ENCODE results near the gene ATF6.
A peak's percentile ranks its signal among the peaks of the same experiment; 100 is the strongest.

- no peak for TF ChIP-seq MXI1 (IDR thresholded peaks at IDR 0.05; ENCODE audit: borderline replicate concordance, low read depth, low read length)
- TF ChIP-seq, protein P1, sequence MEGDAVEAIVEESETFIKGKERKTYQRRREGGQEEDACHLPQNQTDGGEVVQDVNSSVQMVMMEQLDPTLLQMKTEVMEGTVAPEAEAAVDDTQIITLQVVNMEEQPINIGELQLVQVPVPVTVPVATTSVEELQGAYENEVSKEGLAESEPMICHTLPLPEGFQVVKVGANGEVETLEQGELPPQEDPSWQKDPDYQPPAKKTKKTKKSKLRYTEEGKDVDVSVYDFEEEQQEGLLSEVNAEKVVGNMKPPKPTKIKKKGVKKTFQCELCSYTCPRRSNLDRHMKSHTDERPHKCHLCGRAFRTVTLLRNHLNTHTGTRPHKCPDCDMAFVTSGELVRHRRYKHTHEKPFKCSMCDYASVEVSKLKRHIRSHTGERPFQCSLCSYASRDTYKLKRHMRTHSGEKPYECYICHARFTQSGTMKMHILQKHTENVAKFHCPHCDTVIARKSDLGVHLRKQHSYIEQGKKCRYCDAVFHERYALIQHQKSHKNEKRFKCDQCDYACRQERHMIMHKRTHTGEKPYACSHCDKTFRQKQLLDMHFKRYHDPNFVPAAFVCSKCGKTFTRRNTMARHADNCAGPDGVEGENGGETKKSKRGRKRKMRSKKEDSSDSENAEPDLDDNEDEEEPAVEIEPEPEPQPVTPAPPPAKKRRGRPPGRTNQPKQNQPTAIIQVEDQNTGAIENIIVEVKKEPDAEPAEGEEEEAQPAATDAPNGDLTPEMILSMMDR (conservative IDR thresholded peaks at IDR 0.05; ENCODE audit: low read depth, low read length): no peak
- no peak for TF ChIP-seq MAZ (IDR thresholded peaks at IDR 0.05; ENCODE audit: borderline replicate concordance, low read depth, low read length)
- no peak for TF ChIP-seq FOS (IDR thresholded peaks at IDR 0.05; ENCODE audit: low read depth, low read length)
- no peak for TF ChIP-seq SMC3 (IDR thresholded peaks at IDR 0.05; ENCODE audit: low read depth, low read length)
- TF ChIP-seq POLR2A (IDR thresholded peaks at IDR 0.05; ENCODE audit: low read depth, low read length): no peak
- TF ChIP-seq, protein P2, sequence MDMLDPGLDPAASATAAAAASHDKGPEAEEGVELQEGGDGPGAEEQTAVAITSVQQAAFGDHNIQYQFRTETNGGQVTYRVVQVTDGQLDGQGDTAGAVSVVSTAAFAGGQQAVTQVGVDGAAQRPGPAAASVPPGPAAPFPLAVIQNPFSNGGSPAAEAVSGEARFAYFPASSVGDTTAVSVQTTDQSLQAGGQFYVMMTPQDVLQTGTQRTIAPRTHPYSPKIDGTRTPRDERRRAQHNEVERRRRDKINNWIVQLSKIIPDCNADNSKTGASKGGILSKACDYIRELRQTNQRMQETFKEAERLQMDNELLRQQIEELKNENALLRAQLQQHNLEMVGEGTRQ (IDR thresholded peaks at IDR 0.05; ENCODE audit: low read depth, low read length): no peak
- no peak for TF ChIP-seq RFX5 (IDR thresholded peaks at IDR 0.05; ENCODE audit: low read depth, low read length)
- TF ChIP-seq MAFK (IDR thresholded peaks at IDR 0.05; ENCODE audit: low read depth, low read length): peak; percentile 78
- TF ChIP-seq RCOR1 (IDR thresholded peaks at IDR 0.05; ENCODE audit: insufficient replicate concordance, low read length): no peak
- no peak for TF ChIP-seq ELK1 (IDR thresholded peaks at IDR 0.05; ENCODE audit: borderline replicate concordance, low read depth, low read length)
- no peak for TF ChIP-seq CEBPB (IDR thresholded peaks at IDR 0.05; ENCODE audit: low read depth, low read length)
- TF ChIP-seq RAD21 (IDR thresholded peaks at IDR 0.05; ENCODE audit: low read length): no peak
- TF ChIP-seq BHLHE40 (IDR thresholded peaks at IDR 0.05; ENCODE audit: low read depth, low read length): no peak
Measured at GRCh38 chr1:161858271-161858670, 92.2 kb downstream of the ATF6 start.
